H1 (cell line): ENCODE data around the gene TIFAB. TPM values are rescaled to one million over a fixed set of nuclear protein-coding genes. Genes with fewer than 3 reads are reported as not detected.

ENCODE experiments used
- CTCF ChIA-PET: fragments of 300-600 bp; sonication (Branson Sonifier 250); formaldehyde crosslinking; loops from one replicate; lab custom pipeline; 2021; ENCODE audit not compliant: partially characterized antibody; lab: Charles Lee
- POLR2A ChIA-PET: fragments of 300-600 bp; sonication (Branson Sonifier 250); formaldehyde crosslinking; loops from one replicate; lab custom pipeline; 2021; ENCODE audit warnings: inconsistent platforms; ENCODE audit not compliant: partially characterized antibody; lab: Charles Lee
- DNase-seq, 2 experiments: peaks; one replicate each; pipeline versions ENCODE4 v3.0.0 to v3.0.0-alpha.2; 2010 to 2022; ENCODE audit warnings: low spot score in 2 of 2, low read depth in 1 of 2, mixed read lengths in 1 of 2
- FAIRE-seq: peaks from 2 replicates; lab custom pipeline; 2011; peaks lifted over from hg19 to GRCh38; lab: Jason Lieb, UNC
- H2AFZ ChIP-seq: 2 replicates; pipeline ENCODE4 v1.8.1; 2012; ENCODE audit warnings: low read length, inconsistent platforms
- H2AK5ac ChIP-seq: 2 replicates; pipeline ENCODE4 v1.6.1; 2013; ENCODE audit warnings: low read depth, low read length
- H2BK120ac ChIP-seq: replicated peaks from 2 replicates; pipeline ENCODE3; 2013; ENCODE audit warnings: low read depth, low read length, inconsistent platforms
- H2BK12ac ChIP-seq: 2 replicates; pipeline ENCODE4 v1.6.1; 2013; ENCODE audit warnings: low read depth, low read length
- H2BK15ac ChIP-seq: 2 replicates; pipeline ENCODE4 v1.6.1; 2013; ENCODE audit warnings: low read length
- H2BK20ac ChIP-seq: 2 replicates; pipeline ENCODE4 v1.6.1; 2013; ENCODE audit warnings: low read length
- H2BK5ac ChIP-seq: 2 replicates; pipeline ENCODE4 v1.6.1; 2013; ENCODE audit warnings: low read depth, low read length
- H3K14ac ChIP-seq: 2 replicates; pipeline ENCODE4 v1.6.1; 2013; ENCODE audit warnings: inconsistent platforms; ENCODE audit not compliant: insufficient read length
- H3K18ac ChIP-seq: 2 replicates; pipeline ENCODE4 v1.6.1; 2013; ENCODE audit warnings: low read length; ENCODE audit errors: extremely low read depth
- H3K23ac ChIP-seq: 2 replicates; pipeline ENCODE4 v1.6.1; 2013; ENCODE audit warnings: inconsistent platforms; ENCODE audit not compliant: insufficient read length
- H3K23me2 ChIP-seq: 2 replicates; pipeline ENCODE4 v1.6.1; 2013; ENCODE audit warnings: low read depth, low read length
- H3K27ac ChIP-seq: 2 replicates; pipeline ENCODE4 v1.6.1; 2011; ENCODE audit warnings: low read depth, low read length, inconsistent platforms
- H3K27me3 ChIP-seq, 4 experiments: replicated peaks in 1 of 4; 1 replicate in 1 of 4; 2 replicates in 3 of 4; pipeline versions ENCODE4 v1.6.1 to v1.8.1; 2011 to 2013; ENCODE audit warnings: low read length in 3 of 4, mild to moderate bottlenecking in 3 of 4, inconsistent platforms in 2 of 4, mixed read lengths in 2 of 4, moderate library complexity in 1 of 4; ENCODE audit not compliant: control insufficient read depth in 3 of 4, insufficient read depth in 3 of 4; ENCODE audit errors: extremely low read depth in 1 of 4
- H3K36me3 ChIP-seq, 4 experiments: 2 replicates each; pipeline versions ENCODE4 v1.6.1 to v1.8.1; 2011 to 2013; ENCODE audit warnings: mild to moderate bottlenecking in 4 of 4, low read length in 3 of 4, moderate library complexity in 2 of 4, control low read depth in 1 of 4, inconsistent platforms in 1 of 4; ENCODE audit not compliant: insufficient read depth in 4 of 4, control insufficient read depth in 2 of 4
- H3K4ac ChIP-seq: replicated peaks from 2 replicates; pipeline ENCODE3; 2013; ENCODE audit warnings: low read length, low read depth, mixed read lengths, inconsistent platforms; ENCODE audit not compliant: insufficient read length
- H3K4me1 ChIP-seq, 4 experiments: replicated peaks in 1 of 4; 1 replicate in 1 of 4; 2 replicates in 3 of 4; pipeline versions ENCODE4 v1.6.1 to v1.8.1; 2011 to 2013; ENCODE audit warnings: low read length in 3 of 4, inconsistent platforms in 2 of 4, mixed read lengths in 1 of 4; ENCODE audit not compliant: insufficient read depth in 4 of 4, control insufficient read depth in 3 of 4
- H3K4me2 ChIP-seq, 2 experiments: 2 replicates each; pipeline versions ENCODE4 v1.6.1 to v1.8.1; 2011 to 2013; ENCODE audit warnings: low read depth in 2 of 2, low read length in 2 of 2, control low read depth in 1 of 2, inconsistent platforms in 1 of 2, mild to moderate bottlenecking in 1 of 2; ENCODE audit not compliant: insufficient read depth in 1 of 2
- H3K4me3 ChIP-seq, 4 experiments: fragments of 200-600, 300-600 bp in 1 of 4; sonication (generic), shearing (Covaris generic), sonication (Bioruptor Twin) in 1 of 4; 2 replicates each; pipeline versions ENCODE4 v1.5.1 to v1.8.1; 2011 to 2016; ENCODE audit warnings: low read length in 4 of 4, low read depth in 3 of 4, control low read depth in 2 of 4, inconsistent platforms in 2 of 4, mild to moderate bottlenecking in 2 of 4, mixed read lengths in 1 of 4, moderate library complexity in 1 of 4; ENCODE audit not compliant: insufficient read depth in 2 of 4; ENCODE audit errors: extremely low read depth in 1 of 4
- H3K56ac ChIP-seq: replicated peaks from 2 replicates; pipeline ENCODE3; 2013; ENCODE audit warnings: low read depth, mild to moderate bottlenecking, mixed read lengths, low read length, inconsistent platforms; ENCODE audit not compliant: insufficient read length
- H3K79me1 ChIP-seq: 2 replicates; pipeline ENCODE4 v1.6.1; 2013; ENCODE audit warnings: low read depth, low read length, control low read depth
- H3K79me2 ChIP-seq, 2 experiments: 2 replicates each; pipeline versions ENCODE4 v1.6.1 to v1.8.1; 2012 to 2013; ENCODE audit warnings: low read length in 2 of 2, mild to moderate bottlenecking in 2 of 2, inconsistent platforms in 1 of 2; ENCODE audit not compliant: insufficient read depth in 2 of 2, control insufficient read depth in 1 of 2
- H3K9ac ChIP-seq, 4 experiments: replicated peaks in 1 of 4; 1 replicate in 1 of 4; 2 replicates in 3 of 4; pipeline versions ENCODE4 v1.6.1 to v1.8.1; 2011 to 2013; ENCODE audit warnings: low read depth in 3 of 4, low read length in 3 of 4, control low read depth in 2 of 4, mild to moderate bottlenecking in 2 of 4, moderate library complexity in 2 of 4, inconsistent platforms in 1 of 4; ENCODE audit errors: extremely low read depth in 1 of 4
- H3K9me3 ChIP-seq, 2 experiments: 2 replicates each; pipeline versions ENCODE4 v1.6.1 to v1.8.1; 2012 to 2013; ENCODE audit warnings: mild to moderate bottlenecking in 2 of 2, moderate library complexity in 2 of 2, control low read depth in 1 of 2, inconsistent platforms in 1 of 2, low read depth in 1 of 2, low read length in 1 of 2, mixed read lengths in 1 of 2; ENCODE audit not compliant: insufficient read depth in 2 of 2
- H4K20me1 ChIP-seq, 2 experiments: replicated peaks in 1 of 2; 2 replicates each; pipeline versions ENCODE3 to v1.8.1; 2011 to 2013; ENCODE audit warnings: inconsistent platforms in 2 of 2, low read length in 2 of 2, mild to moderate bottlenecking in 1 of 2; ENCODE audit not compliant: insufficient read depth in 2 of 2, control insufficient read depth in 1 of 2
- H4K5ac ChIP-seq: 2 replicates; pipeline ENCODE4 v1.6.1; 2013; ENCODE audit warnings: low read length, low read depth, mixed read lengths, inconsistent platforms; ENCODE audit not compliant: insufficient read length
- H4K8ac ChIP-seq: 2 replicates; pipeline ENCODE4 v1.8.0; 2013; ENCODE audit warnings: mild to moderate bottlenecking, moderate library complexity, low read length, inconsistent platforms; ENCODE audit not compliant: insufficient read depth; ENCODE audit errors: extremely low read depth
- H4K91ac ChIP-seq: replicated peaks from 2 replicates; pipeline ENCODE3; 2013; ENCODE audit warnings: low read length, mixed read lengths, inconsistent platforms; ENCODE audit not compliant: insufficient read length
- BACH1 ChIP-seq: IDR thresholded peaks from 2 replicates; pipeline ENCODE4 v1.6.1; 2012; ENCODE audit warnings: low read length, improper control_type of control experiment
- GABPA ChIP-seq: IDR thresholded peaks from 2 replicates; pipeline ENCODE4 v1.6.1; 2011; ENCODE audit warnings: mild to moderate bottlenecking, low read length, moderate library complexity, borderline replicate concordance; ENCODE audit not compliant: insufficient read depth
- NANOG ChIP-seq: IDR thresholded peaks from 2 replicates; pipeline ENCODE4 v1.6.1; 2011; ENCODE audit warnings: low read length, low read depth, mild to moderate bottlenecking, inconsistent platforms; ENCODE audit not compliant: insufficient read depth, poor library complexity, severe bottlenecking
- RAD21 ChIP-seq, 2 experiments: IDR thresholded peaks in 1 of 2; conservative IDR thresholded peaks in 1 of 2; 2 replicates each; pipeline ENCODE4 v1.6.1; 2011; ENCODE audit warnings: low read depth in 2 of 2, low read length in 2 of 2, improper control_type of control experiment in 1 of 2, inconsistent platforms in 1 of 2, mild to moderate bottlenecking in 1 of 2, moderate library complexity in 1 of 2
- RFX5 ChIP-seq: IDR thresholded peaks from 2 replicates; pipeline ENCODE4 v1.6.1; 2011; ENCODE audit warnings: low read depth, low read length, improper control_type of control experiment, borderline replicate concordance
- SIRT6 ChIP-seq: IDR thresholded peaks from one replicate; pipeline ENCODE4 v1.7.1; 2012; ENCODE audit warnings: low read length, inconsistent platforms
- YY1 ChIP-seq: IDR thresholded peaks from 2 replicates; pipeline ENCODE4 v1.6.1; 2011; ENCODE audit warnings: low read depth, mild to moderate bottlenecking, low read length
- WGBS, 2 experiments: shearing (Covaris generic) in 1 of 2; methylation state at CpG; one replicate each; pipeline versions ENCODE4 v1.1.6 to v1.1.7; 2013 to 2015; ENCODE audit warnings: low lambda C conversion rate in 2 of 2, mixed read lengths in 2 of 2, inconsistent platforms in 1 of 2, low coverage in 1 of 2, missing lambda C conversion rate in 1 of 2; ENCODE audit not compliant: insufficient replicate concordance in 2 of 2, insufficient coverage in 1 of 2, insufficient read length in 1 of 2; ENCODE audit errors: extremely low coverage in 1 of 2, missing lambda C conversion rate in 1 of 2; 5-methylcytosine and 5-hydroxymethylcytosine counted together
- polyA plus RNA-seq, 7 experiments: library from polyadenylated mRNA; depleted of rRNA in 3 of 7; stranded (reverse) in 5 of 7; unstranded in 2 of 7; fragments of >200 nt in 5 of 7; fragments of 200-250 nt in 2 of 7; gene quantifications; 1 replicate in 5 of 7; 2 replicates in 1 of 7; 4 replicates in 1 of 7; pipeline versions ENCODE4 v1.2.1 to v1.2.3, GENCODE V29; 2011 to 2013; ENCODE audit warnings: missing spikeins in 2 of 7, mixed read lengths in 2 of 7
- total RNA-seq: library from RNA; stranded (reverse); fragmentation: NEBNext Ultra II Directional; extraction: Animal tissue kit (Norgen Biotek cat#: 25700); gene quantifications from 2 replicates; pipeline ENCODE4 v1.2.1, GENCODE V29; 2021
- TF ChIP-seq, protein P1 (sequence below): IDR thresholded peaks from 2 replicates; pipeline ENCODE4 v1.6.1; 2011; ENCODE audit warnings: low read depth, mild to moderate bottlenecking, low read length; ENCODE audit not compliant: insufficient read depth
- TF ChIP-seq, protein P2 (sequence below): IDR thresholded peaks from 2 replicates; pipeline ENCODE4 v1.6.1; 2011; ENCODE audit warnings: low read length, improper control_type of control experiment

TIFAB gene
- total and polyA plus RNA-seq, 2 of the 8 experiments (the other 6 are each of a cell fraction or from before 2014, with no cell fraction given), result not detected

DNA sequence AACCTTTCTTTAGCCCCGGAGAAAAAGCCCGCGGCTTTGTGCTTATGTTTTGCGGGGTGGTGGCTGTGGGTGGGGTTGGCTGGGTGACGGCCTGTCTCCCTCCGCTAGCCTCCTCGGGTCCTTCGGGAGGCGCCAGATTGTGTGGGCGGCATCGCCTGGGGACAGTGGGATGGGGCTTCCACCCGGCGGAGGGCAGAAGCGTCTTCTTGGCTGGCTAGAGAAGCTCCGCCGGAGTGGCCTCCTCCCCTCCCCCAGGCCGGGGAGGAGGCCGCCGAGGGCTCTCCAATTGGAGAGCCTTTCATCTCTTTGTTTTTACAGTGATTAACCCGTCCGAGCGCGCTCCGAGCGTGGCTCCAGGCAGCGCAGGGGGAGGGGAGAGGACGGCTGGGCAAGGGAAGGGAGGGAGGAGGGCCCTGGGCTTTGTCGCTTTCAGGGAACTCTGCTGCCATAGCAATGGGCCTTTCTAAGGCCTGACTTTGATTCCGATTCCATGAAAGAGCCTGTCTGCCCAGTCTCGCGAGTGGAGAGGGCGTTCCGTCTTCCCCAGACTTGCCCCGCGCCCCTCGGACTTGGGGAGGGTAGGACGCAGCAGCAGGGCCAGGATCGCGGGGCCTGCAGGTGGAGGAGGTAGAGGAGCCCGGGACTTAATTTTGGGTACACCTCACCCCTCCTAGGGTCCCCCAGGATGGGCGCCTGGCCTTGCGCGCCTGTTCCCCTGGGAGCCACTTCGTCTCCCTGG lies 36.7 kb upstream of the TIFAB start:
- POLR2A ChIA-PET, result interaction anchor here (0.6 to 1.3 kb wide), 5 partner anchors 13 to 58 kb away, joined by 3 to 4 read pairs (median 4); no protein-coding TSS in a partner anchor
- Histone ChIP-seq H3K56ac (no peak overlapping the region), H3K4me2 (peak overlapping the region; percentile 73 to 76), H3K27me3 (peaks cover 83 to 99% (median 96%) of the 10 kb centered on the region in 4 experiments), H3K27ac (no peak overlapping the region), H4K5ac (no peak overlapping the region), H2BK12ac (no peak overlapping the region), H3K36me3 (no peaks in the 10 kb centered on the region), H4K91ac (no peak overlapping the region), H3K14ac (no peak overlapping the region), H2BK15ac (no peak overlapping the region), H3K9me3 (no peaks in the 10 kb centered on the region), H3K4me1 (peaks cover 4 to 47% (median 27%) of the 10 kb centered on the region in 4 experiments), H4K8ac (peak overlapping the region; percentile 71; the same call in 1 of the 2 replicates), H3K4ac (peak overlapping the region; percentile 28), H2AK5ac (no peak overlapping the region), H3K4me3 (peak overlapping the region; percentile 32 to 56 (median 46); a peak in 7 of 8 replicates), H3K79me1 (no peaks in the 10 kb centered on the region), H2BK20ac (no peak overlapping the region; the same call in 1 of the 2 replicates), H2BK120ac (no peak overlapping the region), H3K23me2 (peaks cover 20% of the 10 kb centered on the region; the same call in 1 of the 2 replicates), H3K79me2 (no peaks in the 10 kb centered on the region), H3K23ac (no peak overlapping the region), H3K18ac (no peak overlapping the region; the same call in 1 of the 2 replicates), H3K9ac (no peak overlapping the region), H2AFZ (no peak overlapping the region), H4K20me1 (peaks cover 10 to 27% of the 10 kb centered on the region in 2 experiments), H2BK5ac (no peak overlapping the region; the same call in 1 of the 2 replicates)
- DNase-seq (peak; percentile 62 to 84), FAIRE-seq (peak; percentile 60)
- 3% methylated on average over 28 of the region's 44 CpGs; no CpG with 5 or more reads in 1 of the 2 experiments for WGBS, 2 experiments
- CTCF ChIA-PET, result interaction anchor here (0.7 to 9.9 kb wide), 12 partner anchors 11 to 401 kb away, joined by 3 to 137 read pairs (median 6); partner anchors contain the start of gene NEUROG1
- TF ChIP-seq YY1 (0 out of 2 replicates have a peak, but pooled peaks have one; percentile 0), RAD21 (IDR thresholded peaks at IDR 0.05 in 1 of 2, conservative IDR thresholded peaks at IDR 0.05 in 1 of 2; ENCODE audit: low read depth in 2 of 2, low read length in 2 of 2) (no peak; a peak in 1 of 4 replicates), RFX5 (no peak), NANOG (peak; percentile 96), GABPA (no peak), BACH1 (no peak), SIRT6 (no peak)
- TF ChIP-seq, protein P1, sequence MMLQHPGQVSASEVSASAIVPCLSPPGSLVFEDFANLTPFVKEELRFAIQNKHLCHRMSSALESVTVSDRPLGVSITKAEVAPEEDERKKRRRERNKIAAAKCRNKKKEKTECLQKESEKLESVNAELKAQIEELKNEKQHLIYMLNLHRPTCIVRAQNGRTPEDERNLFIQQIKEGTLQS, result no peak
- TF ChIP-seq, protein P2, sequence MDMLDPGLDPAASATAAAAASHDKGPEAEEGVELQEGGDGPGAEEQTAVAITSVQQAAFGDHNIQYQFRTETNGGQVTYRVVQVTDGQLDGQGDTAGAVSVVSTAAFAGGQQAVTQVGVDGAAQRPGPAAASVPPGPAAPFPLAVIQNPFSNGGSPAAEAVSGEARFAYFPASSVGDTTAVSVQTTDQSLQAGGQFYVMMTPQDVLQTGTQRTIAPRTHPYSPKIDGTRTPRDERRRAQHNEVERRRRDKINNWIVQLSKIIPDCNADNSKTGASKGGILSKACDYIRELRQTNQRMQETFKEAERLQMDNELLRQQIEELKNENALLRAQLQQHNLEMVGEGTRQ, result no peak
